ENCODE results near the gene PRAMEF8. TPM values are rescaled to one million over a fixed set of nuclear protein-coding genes. Genes with fewer than 3 reads are reported as not detected.
"Not testable (repeated sequence)": the region's sequence is repeated elsewhere in the genome, so short reads cannot be mapped to it uniquely, and the experiment has no call there.

Gene PRAMEF8
- total RNA-seq, result not detected

DNA sequence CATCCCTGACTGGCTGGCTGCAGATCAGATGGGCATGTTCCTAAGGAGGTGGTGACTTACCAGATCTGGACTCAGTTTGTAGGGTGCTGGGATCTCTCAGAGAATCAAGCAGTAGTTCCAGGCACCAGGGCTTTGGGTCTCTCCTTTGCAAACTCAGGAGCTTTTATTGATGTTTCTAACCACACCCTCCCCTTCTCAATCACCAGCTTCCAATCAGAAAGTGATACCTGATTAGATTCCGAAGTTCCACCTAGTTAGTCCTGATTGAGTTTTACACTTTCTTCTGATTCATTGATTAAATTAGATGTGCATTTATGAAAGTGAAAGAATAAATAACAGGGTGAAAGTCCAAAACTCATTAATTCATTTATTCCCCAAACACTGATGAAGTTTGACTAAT lies at the start of gene PRAMEF8:
Gene PRAMEF8 (minus strand): TSS at position 101 of the 400 bp plus-strand sequence. CDS start 1,046 bp downstream, outside the sequence.
- not testable (repeated sequence) for DNase-seq

DNA sequence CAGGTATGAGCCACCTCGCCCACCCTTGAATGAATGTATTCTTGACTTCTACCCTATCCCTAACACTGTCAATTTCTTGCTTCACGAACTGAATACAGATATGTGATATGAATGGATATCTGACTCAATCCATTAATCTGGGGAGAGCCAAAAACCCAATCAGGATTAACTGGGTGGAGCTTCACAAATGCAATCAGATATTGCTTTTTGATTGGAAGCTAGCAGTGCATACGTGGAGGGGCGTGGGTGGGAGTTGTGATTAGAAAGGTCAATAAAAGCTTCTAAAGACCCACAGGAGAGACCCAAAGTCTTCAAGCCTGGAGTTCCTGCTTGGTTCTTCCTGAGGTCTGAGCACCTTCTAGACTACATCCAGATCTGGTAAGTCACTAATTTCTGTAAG lies 30.3 kb upstream of the PRAMEF8 start, which contains the start of gene PRAMEF15:
Gene PRAMEF15 (plus strand): TSS at position 301 of the 400 bp plus-strand sequence. CDS start 2,827 bp downstream, outside the sequence.
- DNase-seq, result not testable (repeated sequence)

DNA sequence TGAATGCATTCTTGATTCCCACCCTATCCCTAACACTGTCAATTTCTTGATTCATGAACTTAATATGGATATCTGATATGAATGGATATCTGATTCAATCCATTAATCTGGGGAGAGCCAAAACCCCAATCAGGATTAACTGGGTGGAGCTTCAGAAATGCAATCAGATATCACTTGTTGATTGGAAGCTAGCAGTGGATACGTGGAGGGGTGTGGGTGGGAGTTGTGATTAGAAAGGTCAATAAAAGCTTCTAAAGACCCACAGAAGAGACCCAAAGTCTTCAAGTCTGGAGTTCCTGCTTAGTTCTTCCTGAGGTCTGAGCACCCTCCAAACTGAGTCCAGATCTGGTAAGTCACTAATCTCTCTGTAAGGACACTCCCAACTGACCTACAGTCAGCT lies 18.3 kb upstream of the PRAMEF8 start, which contains the start of gene PRAMEF33:
Gene PRAMEF33 (plus strand): TSS at position 301 of the 400 bp plus-strand sequence. CDS start 2,416 bp downstream, outside the sequence.
- DNase-seq, result not testable (repeated sequence)

DNA sequence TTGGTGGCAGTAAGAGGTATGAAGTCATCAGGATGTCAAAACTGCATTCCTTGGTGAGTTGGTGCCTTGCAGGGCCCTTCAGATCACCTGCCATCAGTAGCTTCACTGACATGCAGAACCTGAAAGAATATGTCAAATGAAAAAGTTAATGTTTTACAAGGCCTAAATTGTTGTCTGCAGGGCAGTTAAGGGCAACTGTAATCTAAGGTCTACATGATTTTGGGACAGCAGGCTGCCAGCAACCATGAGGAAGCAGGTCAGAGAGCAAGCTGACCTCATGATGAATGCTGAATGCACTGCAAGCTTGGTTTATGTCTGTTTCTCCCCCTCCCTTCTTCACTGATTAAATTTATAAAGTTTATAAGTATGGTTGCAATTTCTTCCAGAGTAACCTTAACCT lies 17.3 kb upstream of the PRAMEF8 start:
- DNase-seq, result not testable (repeated sequence)

DNA sequence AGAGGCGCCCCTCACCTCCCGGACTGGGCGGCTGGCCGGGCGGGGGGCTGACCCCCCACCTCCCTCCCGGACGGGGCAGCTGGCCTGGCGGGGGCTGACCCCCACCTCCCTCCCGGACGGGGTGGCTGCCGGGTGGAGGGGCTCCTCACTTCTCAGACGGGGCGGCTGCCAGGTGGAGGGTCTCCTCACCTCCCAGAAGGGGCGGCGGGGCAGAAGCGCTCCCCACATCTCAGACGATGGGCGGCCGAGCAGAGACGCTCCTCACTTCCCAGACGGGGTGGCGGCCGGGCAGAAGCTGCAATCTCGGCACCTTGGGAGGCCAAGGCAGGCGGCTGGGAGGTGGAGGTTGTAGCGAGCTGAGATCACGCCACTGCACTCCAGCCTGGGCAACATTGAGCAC lies 13.8 kb upstream of the PRAMEF8 start:
- not testable (repeated sequence) for DNase-seq

DNA sequence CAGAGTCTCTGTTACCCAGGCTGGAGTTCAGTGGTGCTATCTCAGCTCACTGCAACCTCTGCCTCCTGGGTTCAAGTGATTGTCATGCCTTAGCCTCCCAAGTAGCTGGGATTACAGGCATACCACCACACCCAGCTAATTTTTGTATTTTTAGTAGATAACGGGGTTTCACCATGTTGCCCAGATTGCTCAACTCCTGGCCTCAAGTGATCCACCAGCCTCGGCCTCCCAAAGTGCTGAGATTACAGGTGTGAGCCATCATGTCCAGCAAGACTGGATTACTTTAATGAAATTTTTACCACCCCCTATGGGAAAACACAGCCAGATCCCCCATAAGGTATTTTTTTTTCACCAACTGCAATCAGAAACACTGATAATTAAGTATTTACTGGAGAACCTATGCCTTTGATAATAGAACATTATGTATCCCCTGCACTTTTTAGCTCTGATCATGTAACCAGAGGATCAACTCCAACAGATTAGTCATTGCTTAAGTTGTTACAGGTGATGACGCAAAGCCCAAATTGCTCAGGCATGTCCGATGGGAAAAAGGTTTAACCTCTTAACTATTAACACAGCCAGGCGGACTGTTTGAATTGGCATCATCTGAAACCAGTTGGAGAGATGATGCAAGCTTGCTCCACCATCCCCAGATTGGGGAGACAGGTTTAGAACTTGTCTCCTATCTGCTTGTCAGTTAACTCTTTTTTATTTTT lies 12.4 kb upstream of the PRAMEF8 start:
- DNase-seq, result not testable (repeated sequence)

DNA sequence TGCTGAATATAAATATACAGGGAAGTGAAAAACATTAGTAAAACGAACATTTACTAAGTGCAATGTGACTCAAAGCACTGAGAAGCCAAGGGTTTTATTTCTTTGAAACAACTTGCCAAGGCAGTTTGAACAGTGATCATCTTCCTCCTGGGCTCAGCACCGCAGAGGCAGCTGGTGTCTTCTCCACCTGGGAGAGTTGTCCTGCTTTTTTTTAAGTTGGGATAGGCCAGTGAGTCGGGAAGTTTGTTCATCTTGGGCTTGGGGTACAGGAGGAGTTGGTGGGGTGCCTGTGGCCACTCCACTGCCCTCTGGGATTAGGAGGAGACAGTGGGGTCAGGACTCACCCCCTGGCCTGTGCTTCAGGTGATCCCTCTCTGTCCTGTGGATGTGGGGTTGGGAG lies 4.1 kb upstream of the PRAMEF8 start:
- not testable (repeated sequence) for DNase-seq

DNA sequence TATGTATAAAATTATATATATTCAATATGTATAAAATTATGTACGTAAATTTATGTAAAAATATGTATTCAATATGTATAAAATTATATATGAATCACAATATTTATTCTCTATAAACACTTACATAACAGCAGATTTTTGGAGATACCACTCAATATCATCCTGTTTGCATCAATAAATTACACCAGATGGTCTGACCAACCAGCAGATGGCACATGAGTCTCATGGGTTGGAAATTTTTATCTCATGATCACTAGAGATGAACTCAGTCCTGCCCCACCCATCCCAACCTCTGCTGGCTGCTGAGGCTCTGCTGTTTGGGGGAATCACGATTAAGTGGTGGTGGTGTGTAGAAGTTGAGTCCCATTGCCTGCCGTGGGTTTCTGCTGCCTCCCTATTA lies 5.3 kb downstream of the PRAMEF8 start:
- DNase-seq, result not testable (repeated sequence)

DNA sequence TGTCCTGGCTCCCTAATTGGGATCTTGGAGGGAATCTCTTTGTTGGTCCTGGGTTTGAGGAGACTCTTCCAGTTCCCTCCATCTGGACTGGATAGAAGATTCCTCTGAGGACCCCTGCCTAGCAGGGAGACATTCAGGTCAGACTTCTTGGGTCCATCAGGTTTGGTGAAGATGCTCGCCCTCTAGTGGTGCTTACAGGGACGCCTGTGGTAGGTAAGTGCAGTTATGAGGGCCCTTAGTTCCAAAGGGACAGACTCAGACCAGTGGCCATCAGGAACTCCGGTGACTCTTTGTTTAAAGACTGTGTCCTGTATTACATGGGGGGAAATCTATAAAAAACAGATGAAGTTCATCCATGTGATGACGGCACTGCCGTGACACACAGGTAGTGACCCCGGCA lies 7.9 kb downstream of the PRAMEF8 start:
- DNase-seq, result not testable (repeated sequence)

DNA sequence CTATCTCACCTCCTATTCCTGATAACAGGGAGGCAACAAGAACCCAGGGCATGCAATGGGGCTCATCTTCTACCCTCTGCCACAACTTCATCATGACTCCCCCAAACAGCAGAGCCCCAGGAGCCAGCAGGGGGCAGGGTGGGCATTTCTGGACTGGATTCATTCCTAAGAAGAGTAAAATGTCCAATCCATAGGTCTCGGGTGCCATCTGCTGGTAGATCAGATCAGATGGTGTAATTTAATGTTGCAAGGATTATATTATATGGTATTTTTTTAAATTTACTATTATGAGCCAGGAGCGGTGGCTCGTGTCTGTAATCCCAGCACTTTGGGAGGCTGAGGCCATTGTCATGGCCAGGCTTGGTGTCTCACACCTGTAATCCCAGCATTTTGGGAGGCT lies 19.8 kb downstream of the PRAMEF8 start:
- not testable (repeated sequence) for DNase-seq

DNA sequence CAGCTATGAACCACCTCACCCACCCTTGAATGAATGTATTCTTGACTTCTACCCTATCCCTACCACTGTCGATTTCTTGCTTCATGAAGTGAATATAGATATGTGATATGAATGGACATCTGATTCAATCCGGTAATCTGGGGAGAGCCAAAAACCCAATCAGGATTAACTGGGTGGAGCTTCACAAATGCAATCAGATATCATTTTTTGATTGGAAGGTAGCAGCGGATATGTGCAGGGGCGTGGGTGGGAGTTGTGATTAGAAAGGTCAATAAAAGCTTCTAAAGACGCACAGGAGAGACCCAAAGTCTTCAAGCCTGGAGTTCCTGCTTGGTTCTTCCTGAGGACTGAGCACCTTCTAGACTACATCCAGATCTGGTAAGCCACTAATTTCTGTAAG lies 31.0 kb downstream of the PRAMEF8 start, which contains the start of gene PRAMEF5:
Gene PRAMEF5 (plus strand): TSS at position 301 of the 400 bp plus-strand sequence. CDS start 5,071 bp downstream, outside the sequence.
- not testable (repeated sequence) for DNase-seq

DNA sequence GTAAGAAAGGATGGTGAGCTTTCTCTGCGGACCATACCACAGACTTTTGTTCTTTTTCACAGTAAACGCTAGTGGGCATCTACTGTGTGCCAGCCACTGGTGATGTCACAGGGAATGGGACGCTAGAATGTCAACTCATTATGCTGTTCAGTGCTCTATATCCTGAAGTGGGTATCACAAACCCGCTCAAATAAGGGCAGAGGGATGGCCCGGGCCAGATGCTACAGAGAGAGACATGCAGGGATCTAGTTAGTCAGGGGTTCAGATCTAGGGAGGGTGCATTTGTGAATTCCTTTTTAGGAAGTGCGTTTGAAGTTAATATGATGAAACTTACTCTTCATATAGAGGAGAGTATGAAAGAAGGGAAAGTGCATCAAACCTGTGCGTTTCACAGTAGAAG lies 37.8 kb downstream of the PRAMEF8 start:
- not testable (repeated sequence) for DNase-seq

DNA sequence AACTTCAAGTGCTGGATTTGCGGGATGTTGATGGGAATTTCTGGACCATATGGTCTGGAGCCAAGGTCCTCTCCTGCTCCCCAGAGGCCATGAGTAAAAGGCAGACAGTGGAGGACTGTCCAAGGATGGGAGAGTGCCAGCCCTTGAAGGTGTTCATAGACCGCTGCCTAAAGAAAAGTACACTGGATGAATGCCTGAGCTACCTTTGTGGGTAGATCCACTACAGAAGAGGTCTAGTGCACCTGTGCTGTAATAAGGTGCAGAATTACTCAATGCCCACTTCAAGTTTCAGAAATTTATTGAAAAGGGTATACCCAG lies 38.4 kb downstream of the PRAMEF8 start:
- not testable (repeated sequence) for DNase-seq

DNA sequence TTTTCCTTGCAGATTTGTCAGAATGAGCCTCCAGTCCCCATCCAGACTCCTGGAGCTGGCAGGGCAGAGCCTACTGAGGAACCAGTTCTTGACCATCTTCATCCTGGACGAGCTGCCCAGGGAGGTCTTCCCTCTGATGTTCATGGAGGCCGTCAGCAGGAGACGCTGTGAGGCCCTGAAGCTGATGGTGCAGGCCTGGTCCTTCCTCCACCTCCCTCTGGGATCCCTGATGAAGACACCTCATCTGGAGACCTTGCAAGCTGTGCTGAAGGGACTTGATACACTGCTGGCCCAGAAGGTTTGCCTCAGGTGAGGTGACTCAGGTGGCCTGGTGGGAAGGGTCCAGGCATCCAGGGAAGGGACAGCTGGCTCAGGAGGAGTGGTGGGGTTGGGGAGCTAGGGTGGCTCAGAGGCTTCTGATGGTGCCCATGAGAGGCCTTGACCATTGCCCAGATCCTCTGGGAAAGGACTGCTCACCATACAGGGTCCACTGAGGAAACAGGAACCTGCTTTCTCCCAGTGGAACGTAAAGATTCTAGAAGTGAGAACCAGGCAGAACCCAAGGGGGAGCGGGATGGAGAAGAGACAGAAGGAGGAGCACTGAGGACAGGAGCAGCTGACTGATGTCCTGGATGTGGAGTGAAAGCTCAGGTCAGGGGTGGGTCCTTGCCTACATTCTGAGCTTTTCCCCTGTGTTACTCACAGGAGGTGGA lies 38.9 kb downstream of the PRAMEF8 start:
- DNase-seq, result not testable (repeated sequence)

DNA sequence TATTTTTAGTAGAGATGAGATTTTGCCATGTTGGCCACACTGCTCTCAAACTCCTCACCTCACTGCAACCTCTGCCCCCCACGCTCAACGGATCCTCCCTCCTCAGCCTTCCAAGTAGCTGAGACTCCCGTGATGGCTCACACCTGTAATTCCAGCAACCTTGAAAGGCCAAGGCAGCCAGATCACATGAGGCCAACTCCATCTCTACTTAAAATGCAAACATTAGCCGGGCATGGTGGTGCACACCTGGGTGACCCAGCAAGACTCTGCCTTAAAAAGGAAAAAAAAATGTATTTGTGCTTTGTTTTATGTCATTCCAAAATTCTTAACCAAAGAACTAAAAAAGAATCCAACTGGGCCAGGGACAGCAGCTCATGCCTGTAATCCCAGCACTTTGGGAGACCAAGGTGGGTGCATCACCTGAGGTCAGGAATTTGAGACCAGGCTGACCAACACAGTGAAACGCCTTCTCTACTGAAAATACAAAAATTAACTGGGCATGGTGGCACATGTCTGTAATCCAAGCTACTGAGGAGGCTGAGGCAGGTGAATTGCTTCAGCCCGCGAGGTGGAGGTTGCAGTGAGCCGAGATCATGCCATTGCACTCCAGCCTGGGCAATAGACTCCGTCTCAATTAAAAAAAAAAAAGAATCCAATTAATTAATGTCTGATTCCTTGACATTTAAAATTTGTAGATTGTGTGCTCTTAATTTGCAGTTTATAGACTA lies 41.2 kb downstream of the PRAMEF8 start:
- DNase-seq, result not testable (repeated sequence)

DNA sequence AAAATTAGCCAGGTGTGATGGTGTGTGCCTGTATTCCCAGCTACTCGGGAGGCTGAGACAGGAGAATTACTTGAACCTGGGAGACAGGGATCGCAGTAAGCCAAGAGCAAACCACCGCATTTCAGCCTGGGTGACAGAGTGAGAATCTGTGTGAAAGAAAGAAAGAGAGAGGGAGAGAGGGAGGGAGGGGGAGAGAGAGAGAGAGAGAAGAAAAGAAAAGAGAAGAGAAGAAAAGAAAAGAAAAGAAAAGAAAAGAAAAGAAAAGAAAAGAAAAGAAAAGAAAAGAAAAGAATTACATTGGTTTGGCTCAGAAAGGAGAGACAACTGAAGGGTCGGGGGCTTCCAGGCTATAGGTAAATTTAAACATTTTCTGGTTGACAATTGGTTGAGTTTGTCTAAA lies 45.3 kb downstream of the PRAMEF8 start:
- DNase-seq, result not testable (repeated sequence)

DNA sequence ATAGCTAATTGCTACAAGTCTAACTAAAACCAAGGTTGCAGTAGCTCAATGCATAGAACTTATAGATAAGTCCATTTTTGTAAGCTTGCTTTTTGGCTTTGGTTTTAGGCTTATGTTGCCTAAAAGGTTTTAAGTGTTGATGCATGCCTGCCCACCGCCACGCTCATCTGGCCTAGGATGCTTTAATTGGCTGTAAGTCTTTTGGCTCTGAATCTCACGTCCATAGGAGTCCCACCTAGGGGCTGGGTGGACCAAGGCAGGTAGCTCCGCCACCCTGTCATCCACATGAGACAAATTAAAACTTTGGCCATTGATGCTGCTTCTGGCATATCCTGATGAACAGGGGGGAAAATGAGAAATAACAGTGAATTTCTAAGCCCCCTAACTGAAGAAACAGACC lies 47.4 kb downstream of the PRAMEF8 start:
- DNase-seq, result not testable (repeated sequence)

DNA sequence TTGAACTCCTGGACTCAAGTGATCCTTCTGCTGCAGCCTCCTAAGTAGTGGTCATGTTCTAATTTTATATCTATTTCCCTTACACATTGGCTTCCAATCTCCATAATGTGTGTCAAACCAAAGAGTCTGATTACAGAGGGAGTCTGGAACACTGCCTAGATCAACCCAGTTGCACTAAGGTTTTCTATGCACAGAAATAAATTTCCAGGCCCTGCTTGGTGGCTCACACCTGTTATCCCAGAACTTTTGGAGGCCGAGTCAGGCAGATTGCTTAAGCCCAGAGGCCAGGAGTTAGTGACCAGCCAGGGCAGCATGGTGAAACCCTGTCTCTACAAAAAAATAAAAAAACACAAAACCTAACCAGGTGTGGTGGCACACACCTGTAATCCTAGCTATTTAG lies 50.9 kb downstream of the PRAMEF8 start:
- not testable (repeated sequence) for DNase-seq

DNA sequence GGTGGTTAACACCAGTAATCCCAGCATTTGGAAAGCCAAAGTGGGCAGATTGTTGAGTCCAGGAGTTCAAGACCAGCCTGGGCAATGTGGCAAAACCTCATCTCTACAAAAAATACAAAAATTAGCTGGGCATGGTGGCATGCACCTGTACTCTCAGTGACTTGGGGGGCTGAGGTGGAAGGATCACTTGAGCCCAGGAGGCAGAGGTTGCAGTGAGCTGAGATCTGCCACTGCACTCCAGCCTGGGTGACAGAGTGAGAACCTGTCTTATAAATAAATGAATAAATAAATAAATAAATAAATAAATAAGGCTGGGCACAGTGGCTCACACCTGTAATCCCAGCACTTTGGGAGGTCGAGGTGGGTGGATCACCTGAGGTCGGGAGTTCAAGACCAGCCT lies 52.9 kb downstream of the PRAMEF8 start:
- not testable (repeated sequence) for DNase-seq
